ENCODE data around the gene KIAA0513.
"Not testable (repeated sequence)": the region's sequence is repeated elsewhere in the genome, so short reads cannot be mapped to it uniquely, and the experiment has no call there.

KIAA0513 gene

DNA sequence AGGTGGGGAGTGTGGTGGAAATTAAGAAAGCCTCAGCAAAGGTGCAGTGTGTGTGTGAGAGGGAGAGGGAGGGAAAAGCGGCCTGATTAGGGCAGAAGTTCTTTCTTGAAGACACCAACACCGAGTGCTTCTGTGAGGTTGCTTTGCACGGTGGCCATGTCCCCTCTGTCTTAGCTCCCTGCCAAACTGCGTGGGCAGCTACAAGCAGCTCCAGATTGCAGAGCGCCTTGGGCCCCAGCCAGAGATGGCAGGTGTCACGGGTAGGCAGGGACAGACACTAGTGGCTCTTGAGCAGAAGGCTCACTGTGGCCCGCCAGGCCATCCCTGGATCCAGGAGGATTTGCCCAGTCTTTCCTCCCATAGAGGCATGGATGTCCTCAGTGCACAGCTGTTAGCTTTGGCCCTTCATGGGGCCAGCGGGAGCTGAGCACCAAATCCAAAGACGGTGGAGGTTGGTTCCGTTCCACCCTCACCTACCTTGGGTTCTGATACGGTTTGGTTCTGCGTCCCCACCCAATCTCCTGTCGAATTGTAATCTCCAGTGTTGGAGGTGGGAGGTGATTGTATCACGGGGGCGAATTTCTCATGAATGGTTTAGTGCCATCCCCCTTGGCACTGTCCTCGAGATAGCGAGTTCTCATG is 21.4 kb downstream of the KIAA0513 start:
- no peak for DNase-seq (ENCODE audit: low read depth in 2 of 2)

DNA sequence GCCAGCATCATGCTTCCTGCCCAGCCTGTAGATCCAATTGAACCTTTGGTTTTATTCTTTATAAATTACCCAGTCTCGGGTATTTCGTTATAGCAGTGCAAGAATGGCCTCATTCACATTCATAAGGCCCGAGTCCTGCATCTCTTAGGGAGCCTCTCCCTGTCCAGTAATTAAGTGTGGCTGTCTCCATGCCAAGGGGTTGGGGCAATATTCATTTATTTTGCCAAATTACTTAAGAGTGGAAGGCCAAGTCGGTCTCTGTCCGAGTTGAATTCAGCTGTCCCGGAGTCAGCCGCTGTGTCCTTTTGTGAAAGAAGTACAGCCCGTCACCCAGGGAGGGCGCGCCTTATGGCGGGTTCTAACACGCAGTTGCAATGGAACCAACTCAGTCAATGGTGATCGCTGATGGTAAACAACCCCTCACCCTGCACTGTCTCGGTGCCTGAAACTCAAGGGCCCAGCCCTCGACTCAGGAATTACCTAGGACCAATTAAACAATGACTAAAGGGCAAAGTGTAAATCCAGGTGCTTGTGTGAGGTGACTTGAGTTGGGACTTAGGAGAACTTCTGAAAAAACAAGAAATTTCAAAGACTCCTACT is 22.2 kb downstream of the KIAA0513 start:
- no peak for DNase-seq (ENCODE audit: low read depth in 2 of 2)

DNA sequence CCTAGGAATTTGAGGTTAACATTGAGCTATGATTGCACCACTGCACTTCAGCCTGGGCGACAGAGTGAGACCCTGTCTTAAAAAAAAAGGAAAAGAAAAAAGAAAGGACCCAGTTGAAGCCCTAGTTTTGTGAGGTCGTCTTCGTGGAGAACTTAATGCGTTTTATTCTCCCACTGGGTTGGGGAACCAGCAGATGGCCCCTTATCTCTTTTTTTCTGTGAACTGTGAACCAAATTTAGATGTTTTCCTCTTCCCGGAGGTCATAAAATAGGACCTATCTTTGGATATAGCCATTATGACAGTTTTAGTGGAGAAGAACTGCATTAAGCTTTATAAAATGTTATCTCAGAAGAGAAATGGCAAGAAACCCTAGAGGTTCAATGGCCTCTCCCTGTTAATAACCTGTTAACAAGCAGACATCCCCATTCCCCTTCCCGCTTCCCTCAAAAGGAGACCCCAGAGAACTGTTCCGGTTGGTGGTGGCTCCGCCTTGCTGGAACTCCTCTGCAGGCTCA is 23.5 kb downstream of the KIAA0513 start:
- no peak for DNase-seq (ENCODE audit: low read depth in 2 of 2)

DNA sequence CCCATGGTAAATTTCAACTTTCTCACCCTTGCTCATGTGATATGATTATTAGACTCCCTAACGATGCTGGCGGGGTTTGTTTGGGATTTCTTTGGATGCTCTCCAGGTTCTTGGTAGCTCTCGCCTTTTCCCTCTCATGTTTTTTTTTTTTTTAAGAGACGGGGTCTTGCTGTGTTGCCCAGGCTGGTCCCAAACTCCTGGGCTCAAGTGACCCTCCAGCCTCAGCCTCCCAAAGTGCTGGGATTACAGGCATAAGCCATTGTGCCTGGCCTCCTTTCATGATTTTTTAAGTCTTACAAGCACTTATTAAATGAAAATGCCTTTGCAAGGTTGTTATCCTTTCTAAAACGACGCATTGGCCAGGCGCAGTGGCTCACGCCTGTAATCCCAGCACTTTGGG is 24.1 kb downstream of the KIAA0513 start:
- DNase-seq (ENCODE audit: low read depth in 2 of 2) = no peak

DNA sequence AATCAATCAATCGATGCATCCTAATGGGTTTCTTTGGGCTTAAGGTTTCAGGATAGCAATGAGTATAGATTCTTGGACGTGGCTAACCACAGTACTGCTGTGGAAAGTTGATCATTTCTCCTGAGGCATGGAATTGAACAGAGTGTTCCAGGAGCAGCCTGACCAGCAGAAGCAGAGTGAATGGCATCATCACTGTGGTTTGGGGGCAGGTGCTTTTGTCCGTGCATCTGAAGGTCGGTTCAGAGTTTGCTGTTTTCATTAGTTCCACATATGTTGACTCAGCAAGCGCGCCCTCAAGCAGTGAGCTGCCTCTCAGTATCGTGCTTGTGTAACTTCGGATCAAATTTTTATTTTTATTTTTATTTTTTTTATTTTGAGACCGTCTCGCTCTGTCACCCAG is 24.9 kb downstream of the KIAA0513 start:
- DNase-seq (ENCODE audit: low read depth in 2 of 2) = no peak

DNA sequence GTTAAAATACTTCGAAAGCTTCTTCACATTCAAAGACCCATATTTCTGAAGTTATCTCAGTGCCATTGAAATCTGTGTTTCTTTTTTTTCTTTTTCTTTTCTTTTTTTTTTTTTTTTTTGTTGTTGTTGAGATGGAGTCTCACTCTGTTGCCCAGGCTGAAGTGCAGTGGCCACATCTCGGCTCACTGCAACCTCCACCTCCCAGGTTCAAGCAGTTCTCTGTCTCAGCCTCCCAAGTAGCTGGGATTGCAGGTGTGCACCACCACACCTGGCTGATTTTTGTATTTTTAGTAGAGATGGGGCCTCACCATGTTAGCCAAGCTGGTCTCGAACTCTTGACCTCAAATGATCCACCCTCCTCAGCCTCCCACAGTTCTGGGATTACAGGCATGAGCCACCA is 26.7 kb downstream of the KIAA0513 start:
- DNase-seq (ENCODE audit: low read depth in 2 of 2) = not testable (repeated sequence)

DNA sequence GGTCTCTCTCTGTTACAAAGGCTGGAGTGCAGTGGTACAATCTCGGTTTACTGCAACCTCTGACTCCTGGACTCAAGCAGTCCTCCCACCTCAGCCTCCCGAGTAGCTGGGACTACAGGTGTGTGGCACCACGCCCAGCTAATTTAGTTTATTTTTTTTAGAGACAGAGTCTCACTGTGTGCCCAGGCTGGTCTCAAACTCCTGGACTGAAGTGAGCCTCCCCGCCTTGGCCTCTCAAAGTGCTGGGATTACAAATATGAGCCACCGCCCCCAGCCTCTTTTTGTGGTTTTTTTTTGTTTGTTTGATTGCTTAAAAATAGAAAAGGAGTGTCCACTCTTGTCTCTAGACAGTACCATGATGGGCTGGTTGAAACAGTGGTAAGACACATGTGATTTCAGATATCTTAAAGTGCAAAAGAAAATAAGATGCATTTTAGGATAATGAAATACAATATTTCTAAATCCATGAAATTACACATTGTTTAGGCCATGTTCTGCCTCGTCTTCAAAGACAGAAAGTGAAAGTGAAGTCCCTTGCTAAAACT is 27.4 kb downstream of the KIAA0513 start:
- DNase-seq (ENCODE audit: low read depth in 2 of 2) = no peak

DNA sequence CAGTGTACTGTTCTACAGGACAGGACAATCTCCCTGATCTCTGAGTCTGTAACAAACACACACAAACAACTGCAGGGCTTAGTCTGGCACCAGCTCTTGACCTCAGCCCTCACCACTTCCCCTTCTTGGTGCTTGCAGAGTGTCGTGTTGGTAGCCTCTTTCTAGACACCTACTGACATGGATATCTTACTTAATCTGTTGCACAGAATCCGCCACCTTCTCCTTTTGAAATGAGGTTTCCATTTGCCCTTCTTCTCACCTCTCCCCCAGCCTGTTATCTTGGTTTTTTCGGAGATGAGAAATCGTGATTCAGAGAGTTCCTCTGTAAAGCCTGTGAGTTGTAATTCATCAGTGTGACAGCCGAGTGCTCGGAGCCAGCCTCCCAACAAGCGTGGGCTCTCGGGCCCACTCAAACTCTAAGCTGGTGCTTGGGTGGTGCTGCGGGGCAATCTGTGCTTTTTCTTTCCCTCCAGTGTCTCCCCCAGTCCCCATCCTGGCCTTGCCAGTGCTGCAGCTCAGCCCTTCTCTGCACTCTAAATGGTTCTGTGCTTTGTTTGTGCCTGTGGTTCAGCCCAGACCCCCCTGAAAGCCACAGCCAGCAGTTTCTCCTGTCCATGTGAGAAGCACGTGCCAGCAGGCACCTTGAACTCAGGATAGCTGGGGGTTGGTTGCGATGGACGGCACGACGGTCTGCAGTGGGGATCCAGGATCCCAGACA is 28.1 kb downstream of the KIAA0513 start:
- peak; percentile 42 to 60 for DNase-seq (ENCODE audit: low read depth in 2 of 2)

DNA sequence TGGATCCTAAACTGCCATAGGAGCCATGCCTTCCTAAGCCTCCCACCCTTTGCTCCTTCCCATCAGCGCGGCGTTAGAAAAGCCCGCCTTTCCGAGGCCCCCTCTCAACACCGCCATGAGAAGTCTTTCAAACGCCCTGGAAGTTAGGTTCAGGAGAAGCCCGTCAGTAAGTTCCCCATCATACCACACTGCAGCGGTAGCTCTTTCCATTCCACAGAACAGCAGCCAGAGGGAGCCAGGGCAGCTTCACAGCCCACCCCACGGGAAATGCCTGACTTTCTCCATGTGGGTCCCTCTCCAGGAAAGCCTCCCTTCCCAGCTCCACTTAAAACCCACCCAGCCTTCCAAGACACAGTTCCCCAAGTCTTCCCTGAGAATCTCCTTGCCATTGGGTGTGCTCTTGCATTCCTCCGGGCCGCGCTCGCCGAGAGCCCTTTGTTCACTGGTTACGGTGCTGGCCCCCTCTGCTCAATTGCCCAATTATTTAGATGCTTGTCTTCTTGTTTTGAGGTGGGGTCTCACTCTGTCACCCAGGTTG is 28.7 kb downstream of the KIAA0513 start:
- DNase-seq (ENCODE audit: low read depth in 2 of 2) = no peak

DNA sequence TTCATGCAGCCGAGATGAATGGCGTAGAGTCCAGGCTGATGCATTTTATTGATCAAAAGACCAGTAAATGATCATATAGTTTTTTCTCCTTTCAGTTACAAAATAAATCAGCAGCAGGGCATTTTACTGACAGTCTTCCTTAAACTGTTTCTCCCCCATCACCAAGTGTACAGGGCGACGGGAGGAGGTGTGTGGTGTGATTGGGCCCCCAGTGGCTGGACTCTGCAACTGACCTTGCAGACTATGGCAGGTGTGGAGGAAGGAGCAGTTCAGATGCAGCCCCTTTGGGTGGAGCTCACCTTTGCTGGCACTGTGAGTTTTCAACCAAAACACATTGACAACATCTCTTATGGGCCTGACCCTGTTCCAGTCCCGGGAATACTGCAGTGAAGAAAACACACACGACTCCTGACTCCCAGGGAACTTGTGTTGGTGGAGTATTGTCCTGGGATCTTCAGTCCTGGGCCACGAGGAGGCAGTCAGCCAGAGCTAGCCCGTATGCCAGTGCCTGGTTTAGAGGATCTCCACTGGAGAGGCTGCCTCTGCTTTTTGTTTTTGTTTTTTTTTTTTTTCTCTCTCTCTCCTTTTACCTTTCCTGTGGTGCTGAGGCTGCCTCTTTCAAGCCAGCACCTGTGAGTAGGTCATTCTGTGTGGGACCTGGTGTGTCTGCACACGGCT is 29.8 kb downstream of the KIAA0513 start:
- DNase-seq (ENCODE audit: low read depth in 2 of 2) = no peak

DNA sequence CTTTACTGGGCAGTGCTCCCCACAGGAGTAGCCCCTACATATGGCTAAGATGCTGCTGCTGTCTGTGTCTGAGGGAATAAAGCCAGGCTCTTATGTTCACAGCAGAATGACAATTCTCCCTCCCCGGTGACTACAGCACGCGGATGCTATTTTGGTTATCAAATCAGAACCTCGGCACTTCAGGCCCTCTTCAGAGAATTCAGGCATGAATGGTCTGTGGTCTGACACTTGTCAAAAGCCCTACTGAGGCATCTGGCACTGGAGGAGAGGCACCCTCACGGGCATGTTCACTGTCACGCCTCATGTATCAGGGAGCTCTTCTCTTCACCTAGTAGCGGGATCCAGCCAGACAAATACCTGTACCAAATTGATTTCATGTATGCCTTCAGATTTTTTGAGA is 30.4 kb downstream of the KIAA0513 start:
- no peak for DNase-seq (ENCODE audit: low read depth in 2 of 2)

DNA sequence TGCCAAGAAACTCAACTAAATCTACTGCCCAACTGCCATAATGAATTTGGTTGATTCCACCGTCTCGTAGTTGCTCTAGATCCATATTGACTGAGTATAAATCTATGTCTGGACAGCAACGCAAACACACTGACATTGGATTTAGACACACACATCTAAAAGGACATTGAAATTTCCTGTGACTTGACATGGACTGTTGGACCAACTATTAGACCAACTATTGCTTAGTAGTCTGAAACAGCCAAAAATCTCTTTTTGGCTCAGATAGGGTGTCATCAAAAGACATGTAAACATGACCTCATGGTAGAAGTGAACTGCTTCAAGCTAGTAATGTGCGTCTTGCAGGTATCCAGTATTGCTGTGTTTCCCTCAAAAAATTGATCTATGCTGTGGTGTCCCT is 31.3 kb downstream of the KIAA0513 start:
- DNase-seq (ENCODE audit: low read depth in 2 of 2) = no peak

DNA sequence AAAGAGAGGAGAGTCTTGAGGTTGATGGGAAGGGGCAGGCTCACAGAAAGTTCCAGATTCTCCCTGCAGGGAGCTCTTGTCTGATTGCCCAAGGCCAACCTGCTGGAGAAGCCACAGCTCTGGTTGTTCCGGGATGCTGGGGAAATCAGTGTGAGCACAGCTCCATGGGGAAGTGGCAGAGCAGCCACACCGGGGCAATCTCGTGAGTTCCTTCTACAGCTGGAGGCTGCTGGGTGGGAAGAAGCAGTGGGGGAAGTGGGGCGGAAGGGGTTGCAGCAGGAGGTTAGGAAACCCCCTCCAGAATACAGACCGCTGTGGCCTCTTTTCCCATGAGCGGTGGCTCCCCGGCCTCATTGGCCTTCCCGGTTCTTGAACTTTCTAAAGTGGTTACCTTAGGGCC is 34.0 kb downstream of the KIAA0513 start:
- DNase-seq (ENCODE audit: low read depth in 2 of 2) = no peak

DNA sequence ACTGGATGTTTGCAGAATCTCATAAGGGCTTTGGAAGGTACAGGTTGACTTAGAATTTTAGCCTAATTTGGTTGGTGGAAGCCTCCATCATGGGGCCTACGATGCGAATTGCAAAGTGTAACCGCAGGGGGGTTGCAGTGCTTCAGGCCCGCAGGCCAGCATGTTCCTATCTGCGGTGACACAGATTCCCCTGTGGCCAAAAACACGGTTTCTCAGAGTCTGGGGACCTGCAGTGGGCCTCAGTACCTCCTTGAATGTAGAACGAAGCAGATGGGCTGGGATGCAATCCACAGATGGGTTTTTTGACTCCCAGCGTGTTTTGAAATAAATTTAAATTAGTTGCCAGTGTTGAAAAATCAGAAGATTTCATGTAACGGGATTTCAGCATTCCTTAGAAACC is 34.7 kb downstream of the KIAA0513 start:
- no peak for DNase-seq (ENCODE audit: low read depth in 2 of 2)

DNA sequence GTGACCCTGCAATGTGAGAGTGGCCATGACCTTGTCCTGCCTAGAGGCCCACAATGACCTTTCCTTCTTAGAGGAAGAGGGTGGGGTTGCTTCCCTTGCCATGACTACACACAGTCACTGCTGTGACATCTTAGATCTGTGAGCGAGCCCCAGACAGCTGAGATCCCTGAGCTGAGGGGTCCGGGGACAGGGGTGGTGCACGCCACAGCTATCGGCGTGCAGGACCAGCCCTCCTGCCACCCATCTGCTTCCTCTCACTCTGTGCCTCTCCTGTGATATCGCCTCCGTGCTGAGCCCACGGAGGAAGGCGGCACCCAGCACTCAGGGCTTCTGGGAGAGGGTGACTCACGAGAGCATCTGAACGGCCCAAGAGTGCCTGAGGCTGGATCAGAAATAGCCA is 35.2 kb downstream of the KIAA0513 start:
- no peak for DNase-seq (ENCODE audit: low read depth in 2 of 2)

DNA sequence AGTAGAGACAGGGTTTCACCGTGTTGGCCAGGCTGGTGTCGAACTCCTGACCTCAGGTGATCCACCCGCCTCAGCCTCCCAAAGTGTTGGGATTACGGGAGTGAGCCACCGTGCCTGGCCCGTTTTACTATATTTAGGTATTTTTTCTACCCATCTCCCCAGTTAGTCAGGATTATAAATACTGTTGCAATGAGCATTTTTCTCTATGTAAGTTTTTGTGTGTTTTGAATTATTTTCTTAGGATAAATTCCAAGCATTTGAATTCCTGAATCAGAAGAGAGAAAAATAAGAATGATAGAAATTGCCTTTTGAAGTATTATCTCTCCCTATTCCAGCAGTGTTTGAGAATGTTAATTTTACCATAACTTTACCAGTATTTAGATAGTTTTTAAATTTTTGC is 36.6 kb downstream of the KIAA0513 start:
- DNase-seq (ENCODE audit: low read depth in 2 of 2) = no peak

DNA sequence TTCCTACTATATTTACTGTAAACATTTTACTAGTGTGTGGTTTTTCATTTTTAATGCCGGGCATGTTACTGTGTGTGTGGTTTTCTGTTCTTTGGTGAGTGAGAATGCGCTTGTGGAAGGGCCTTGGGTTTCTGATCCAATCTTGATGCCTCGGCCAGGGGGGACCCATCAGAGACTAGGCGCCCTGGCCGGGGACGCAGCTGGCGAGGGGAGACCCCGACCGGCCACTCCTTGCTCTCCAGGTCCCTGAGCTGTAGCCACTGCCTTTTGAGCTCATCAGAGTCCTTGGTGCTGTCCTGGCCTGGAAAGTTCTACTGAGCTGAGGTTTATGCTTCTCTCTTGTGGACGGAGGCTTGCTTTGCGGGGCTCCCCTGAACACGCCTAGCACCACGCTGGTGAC is 37.5 kb downstream of the KIAA0513 start:
- DNase-seq (ENCODE audit: low read depth in 2 of 2) = no peak

DNA sequence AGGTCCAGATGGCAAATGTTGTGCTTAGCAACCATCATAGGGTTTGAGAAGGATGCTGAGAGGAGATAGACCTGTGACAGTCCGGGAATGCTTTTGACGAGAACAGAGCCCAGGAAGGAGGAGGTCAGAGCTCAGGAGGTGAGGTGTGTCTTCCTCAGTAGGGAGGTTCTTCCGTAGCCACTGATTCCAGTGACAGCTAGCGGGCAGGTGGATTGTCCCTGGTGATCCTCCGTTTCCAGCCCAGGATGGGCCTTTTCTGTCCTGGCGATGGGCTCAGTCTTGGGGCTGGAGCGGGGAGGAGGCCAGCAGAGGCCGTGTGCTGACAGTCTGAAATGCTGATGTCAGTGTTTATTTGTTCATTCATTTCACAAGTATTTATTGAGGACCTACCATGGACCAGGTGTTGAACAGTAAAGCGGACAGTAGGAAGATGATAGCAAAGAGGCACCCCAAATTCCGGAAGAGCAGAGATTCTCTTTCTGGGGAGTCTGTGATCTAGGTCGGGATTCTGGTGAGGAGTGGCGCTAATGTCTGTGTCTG is 38.8 kb downstream of the KIAA0513 start:
- DNase-seq (ENCODE audit: low read depth in 2 of 2) = no peak

DNA sequence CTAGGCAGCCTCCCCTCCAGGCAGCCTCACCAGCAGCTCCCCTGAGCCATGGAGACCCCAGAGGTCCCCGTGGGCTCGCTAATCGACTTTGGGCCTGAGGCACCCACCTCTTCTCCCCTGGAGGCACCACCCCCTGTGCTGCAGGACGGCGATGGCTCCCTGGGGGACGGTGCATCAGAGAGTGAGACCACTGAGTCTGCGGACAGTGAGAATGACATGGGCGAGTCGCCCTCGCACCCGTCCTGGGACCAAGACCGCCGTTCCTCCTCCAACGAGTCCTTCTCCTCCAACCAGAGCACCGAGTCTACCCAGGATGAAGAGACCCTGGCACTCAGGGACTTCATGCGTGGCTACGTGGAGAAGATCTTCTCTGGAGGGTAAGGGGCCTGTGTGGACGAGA is 39.4 kb downstream of the KIAA0513 start:
- DNase-seq (ENCODE audit: low read depth in 2 of 2) = no peak

DNA sequence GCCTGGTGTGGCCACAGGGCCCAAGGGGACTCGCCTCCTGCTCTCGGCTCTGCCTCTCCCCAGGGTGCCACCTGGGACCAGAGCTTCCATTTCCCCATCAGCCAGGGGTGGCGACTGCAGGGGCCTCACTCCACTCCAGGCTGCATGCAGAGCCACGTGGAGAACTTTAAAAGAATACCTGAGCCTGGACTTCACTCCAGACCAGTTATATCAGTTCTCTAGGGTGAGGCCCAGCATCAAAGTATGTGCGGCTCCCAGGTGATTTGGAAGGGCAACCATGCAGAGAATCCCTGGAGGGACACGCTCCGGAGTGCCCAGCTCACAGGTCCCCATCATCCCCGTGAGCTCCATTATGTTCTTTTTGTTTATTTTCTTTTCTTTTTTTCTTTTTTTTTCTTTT is 39.8 kb downstream of the KIAA0513 start:
- DNase-seq (ENCODE audit: low read depth in 2 of 2) = no peak

DNA sequence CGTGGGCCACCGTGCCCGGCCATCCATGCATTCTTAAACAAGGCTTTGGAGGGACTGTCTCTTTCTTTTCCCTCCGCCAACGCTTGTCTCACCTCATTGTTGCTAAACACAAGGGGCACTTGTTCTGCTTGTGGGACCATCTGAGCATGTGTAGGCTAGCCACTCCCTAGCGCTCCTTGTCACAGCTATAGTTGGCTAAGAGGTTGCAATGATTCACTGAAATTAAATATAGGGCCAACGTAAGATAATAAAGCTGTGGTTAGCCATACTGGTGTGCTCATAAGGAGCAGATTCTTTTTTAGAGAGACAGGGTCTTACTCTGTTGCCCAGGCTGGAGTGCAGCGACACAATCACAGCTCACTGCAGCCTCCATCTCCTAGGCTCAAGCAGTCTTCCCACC is 41.2 kb downstream of the KIAA0513 start:
- DNase-seq (ENCODE audit: low read depth in 2 of 2) = no peak

DNA sequence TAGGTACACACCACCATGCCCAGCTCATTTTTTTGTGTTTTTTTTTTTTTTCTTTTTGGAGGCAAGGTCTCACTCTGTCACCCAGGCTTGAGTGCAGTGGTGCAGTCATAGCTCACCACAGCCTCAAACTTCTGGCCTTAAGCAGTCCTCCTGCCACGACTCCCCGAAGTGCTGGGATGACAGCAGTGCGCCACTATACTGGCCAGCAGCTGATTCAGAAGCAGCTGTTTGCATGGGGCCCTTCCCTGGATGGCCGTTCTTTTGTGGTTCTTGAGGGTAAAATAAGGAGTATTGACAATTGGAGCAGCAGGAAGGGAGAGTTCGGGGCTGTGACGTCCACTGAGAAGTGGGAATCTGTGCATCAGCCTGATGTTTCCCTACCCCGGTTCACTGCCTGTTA is 41.6 kb downstream of the KIAA0513 start:
- DNase-seq (ENCODE audit: low read depth in 2 of 2) = no peak

Data from stimulated activated CD8-positive, alpha-beta memory T cell treated with anti-CD3 and anti-CD28 coated beads, Interleukin-15, amount 100 ng/mL, for 4 hours (primary cell).